Esophagus muscularis mucosa (tissue), 3 donors: ENCODE results near the gene KCNN2.

ENCODE experiments used
- CTCF ChIP-seq, 3 experiments: fragments of 200-600 bp in 2 of 3; fragments of 450-650 bp in 1 of 3; sonication (generic) in 2 of 3; IDR thresholded peaks; one replicate each; pipeline ENCODE4 v1.5.1; 2017 to 2019; ENCODE audit warnings: antibody characterized with exemption in 3 of 3, mild to moderate bottlenecking in 2 of 3, moderate library complexity in 1 of 3
- POLR2AphosphoS5 ChIP-seq, 2 donors: sonication (generic); formaldehyde crosslinking; IDR thresholded peaks; one replicate each; pipeline ENCODE4 v1.6.1; 2017; ENCODE audit warnings: antibody characterized with exemption in 2 of 2

- TF ChIP-seq CTCF (IDR thresholded peaks at IDR 0.05), result no peak
- TF ChIP-seq POLR2AphosphoS5 (IDR thresholded peaks at IDR 0.05), result no peak
Measured at GRCh38 chr5:114430532-114430931, 68.7 kb downstream of the KCNN2 start.
